HCT116 (cell line): ENCODE measurements around the gene PCDH9. TPM values are rescaled to one million over a fixed set of nuclear protein-coding genes. Genes with fewer than 3 reads are reported as not detected.

Source experiments
- ATAC-seq: fragments of 200-7000 bp; cut with Tn5 transposase; 2 replicates; pipeline ENCODE4 v1.9.1; 2020; ENCODE audit warnings: mild to moderate bottlenecking, moderate library complexity
- BruUV-seq: library from RNA; stranded (reverse); fragments of 400-500 nt; replicated peaks from 2 replicates; lab custom pipeline; 2021; lab: Mats Ljungman, UMichigan
- CTCF ChIA-PET: fragments of 300-600 bp; sonication (Branson Sonifier 250); formaldehyde crosslinking; loops from one replicate; lab custom pipeline; 2021; ENCODE audit warnings: antibody characterized with exemption; lab: Charles Lee
- POLR2A ChIA-PET: fragments of 300-600, 350-600 bp; sonication (Branson Sonifier 250); formaldehyde crosslinking; loops from one replicate; lab custom pipeline; 2021; ENCODE audit warnings: antibody characterized with exemption; lab: Charles Lee
- RAD21 ChIA-PET, 2 experiments: fragments of 300-600 bp; sonication (Branson Sonifier 250); formaldehyde crosslinking; loops; one replicate each; lab custom pipeline; 2023; ENCODE audit warnings: low total read pairs in 2 of 2; ENCODE audit not compliant: uncharacterized antibody in 2 of 2, unreplicated experiment in 2 of 2, low non-redundant PET in 1 of 2; lab: Charles Lee
- DNase-seq: peaks from one replicate; pipeline ENCODE4 v3.0.0-alpha.2; 2010; ENCODE audit warnings: low read depth, low spot score
- H2AFZ ChIP-seq: fragments of 200-600 bp; shearing (Covaris generic), sonication (generic); 2 replicates; pipeline ENCODE4 v1.6.1; 2017; ENCODE audit warnings: low read depth, mixed run types, mixed read lengths, antibody characterized with exemption, low read length; ENCODE audit not compliant: poor library complexity, severe bottlenecking
- H3K27ac ChIP-seq: 2 replicates; pipeline ENCODE4 v1.5.1; 2012; ENCODE audit warnings: low read depth, low read length
- H3K27me3 ChIP-seq: fragments of 200-600 bp; sonication (generic); 2 replicates; pipeline ENCODE4 v1.6.1; 2016; ENCODE audit warnings: mixed run types, low read length, mixed read lengths; ENCODE audit not compliant: insufficient read depth
- H3K36me3 ChIP-seq, 2 experiments: fragments of 200-500 bp in 1 of 2; fragments of 200-600 bp in 1 of 2; sonication (Bioruptor generic) in 1 of 2; sonication (generic) in 1 of 2; 2 replicates each; pipeline versions ENCODE4 v1.5.1 to v1.6.1; 2014 to 2016; ENCODE audit warnings: low read length in 2 of 2, inconsistent platforms in 1 of 2, mixed read lengths in 1 of 2, mixed run types in 1 of 2; ENCODE audit not compliant: insufficient read depth in 2 of 2, control insufficient read depth in 1 of 2
- H3K4me1 ChIP-seq, 2 experiments: fragments of 200-600 bp in 1 of 2; sonication (generic) in 1 of 2; 2 replicates each; pipeline versions ENCODE4 v1.5.1 to v1.6.1; 2012 to 2017; ENCODE audit warnings: low read length in 2 of 2, inconsistent platforms in 1 of 2, mild to moderate bottlenecking in 1 of 2, mixed read lengths in 1 of 2, mixed run types in 1 of 2, moderate library complexity in 1 of 2; ENCODE audit not compliant: insufficient read depth in 2 of 2, control insufficient read depth in 1 of 2
- H3K4me2 ChIP-seq: fragments of 200-600 bp; sonication (generic); 2 replicates; pipeline ENCODE4 v1.6.1; 2017; ENCODE audit warnings: mixed run types, low read length, mixed read lengths
- H3K4me3 ChIP-seq, 2 experiments: fragments of 200-600 bp in 1 of 2; sonication (generic) in 1 of 2; replicated peaks in 1 of 2; 2 replicates each; pipeline ENCODE4 v1.5.1; 2011 to 2016; ENCODE audit warnings: low read length in 2 of 2, control low read depth in 1 of 2, low read depth in 1 of 2, mild to moderate bottlenecking in 1 of 2, mixed read lengths in 1 of 2, mixed run types in 1 of 2
- H3K79me2 ChIP-seq: fragments of 200-600 bp; sonication (generic); 2 replicates; pipeline ENCODE4 v1.6.1; 2017; ENCODE audit warnings: mild to moderate bottlenecking, mixed run types, low read length, moderate library complexity, mixed read lengths; ENCODE audit not compliant: insufficient read depth
- H3K9ac ChIP-seq: fragments of 200-600 bp; sonication (generic); 2 replicates; pipeline ENCODE4 v1.6.1; 2016; ENCODE audit warnings: low read length, mixed read lengths
- H3K9me2 ChIP-seq: fragments of 200-600 bp; sonication (generic), shearing (Covaris generic); 2 replicates; pipeline ENCODE4 v1.6.1; 2017; ENCODE audit warnings: mixed run types, mild to moderate bottlenecking, moderate library complexity; ENCODE audit not compliant: insufficient read depth
- H3K9me3 ChIP-seq, 2 experiments: fragments of 200-500 bp in 1 of 2; fragments of 200-600 bp in 1 of 2; sonication (Bioruptor generic) in 1 of 2; sonication (generic) in 1 of 2; 2 replicates each; pipeline ENCODE4 v1.6.1; 2014 to 2017; ENCODE audit warnings: low read length in 2 of 2, mixed read lengths in 2 of 2, inconsistent platforms in 1 of 2, low read depth in 1 of 2, mild to moderate bottlenecking in 1 of 2, mixed run types in 1 of 2, moderate library complexity in 1 of 2; ENCODE audit not compliant: control insufficient read depth in 1 of 2, insufficient read depth in 1 of 2
- H4K20me1 ChIP-seq: fragments of 200-600 bp; sonication (generic), shearing (Covaris generic); 2 replicates; pipeline ENCODE4 v1.6.1; 2017; ENCODE audit warnings: mixed run types, mild to moderate bottlenecking, moderate library complexity; ENCODE audit not compliant: insufficient read depth
- CTCF ChIP-seq, 3 experiments: fragments of 200-600 bp in 1 of 3; sonication (generic) in 1 of 3; IDR thresholded peaks in 2 of 3; conservative IDR thresholded peaks in 1 of 3; 2 replicates each; pipeline ENCODE4 v1.5.1; 2012 to 2017; ENCODE audit warnings: low read depth in 2 of 3, low read length in 2 of 3, antibody characterized with exemption in 1 of 3, borderline replicate concordance in 1 of 3, control low read depth in 1 of 3, mild to moderate bottlenecking in 1 of 3, mixed read lengths in 1 of 3, mixed run types in 1 of 3, moderate library complexity in 1 of 3; ENCODE audit not compliant: insufficient read depth in 1 of 3
- EGR1 ChIP-seq: IDR thresholded peaks from 2 replicates; pipeline ENCODE4 v1.6.1; 2012; ENCODE audit warnings: low read depth
- FOSL1 ChIP-seq: IDR thresholded peaks from 2 replicates; pipeline ENCODE4 v1.6.1; 2012; ENCODE audit warnings: low read depth
- SRF ChIP-seq: IDR thresholded peaks from 2 replicates; pipeline ENCODE4 v1.6.1; 2012; ENCODE audit warnings: low read depth
- YY1 ChIP-seq: IDR thresholded peaks from 2 replicates; pipeline ENCODE4 v1.6.1; 2011; ENCODE audit warnings: low read length, low read depth, moderate library complexity, mild to moderate bottlenecking; ENCODE audit not compliant: insufficient replicate concordance; ENCODE audit errors: extremely low read depth
- intact Hi-C: fragments of 100-400 bp; cut with micrococcal nuclease; formaldehyde crosslinking; loops from 2 replicates; pipeline ENCODE4 v1.10.0; 2022
- total RNA-seq: library from RNA; stranded (reverse); gene quantifications from one replicate; pipeline ENCODE4 v1.2.1, GENCODE V29; 2021; ENCODE audit not compliant: unreplicated experiment
- TF ChIP-seq, protein P1 (sequence below): IDR thresholded peaks from 2 replicates; pipeline ENCODE4 v1.6.1; 2012
- TF ChIP-seq, protein P2 (sequence below): IDR thresholded peaks from 2 replicates; pipeline ENCODE4 v1.6.1; 2012; ENCODE audit warnings: low read depth
- TF ChIP-seq, protein P3 (sequence below): IDR thresholded peaks from 2 replicates; pipeline ENCODE4 v1.6.1; 2012

The PCDH9 gene
- total RNA-seq, 1 experiment from 2014 or later, result 0.02 TPM

GRCh38 chr13:66459634-66460033 is 770.5 kb downstream of the PCDH9 start:
- H3K9ac ChIP-seq, result no peak overlapping the region
- H3K9me3 ChIP-seq, result no peaks in the 10 kb centered on the region
- no peaks in the 10 kb centered on the region for H3K27me3 ChIP-seq
- ChIA-PET CTCF (no interaction called here), POLR2A (no interaction called here), RAD21 (no interaction called here)
- no peak overlapping the region for H3K27ac ChIP-seq
- intact Hi-C loops, result no loop called here
- DNase-seq, result no peak
- no peak overlapping the region for H3K4me3 ChIP-seq
- ATAC-seq, result no peak
- no peaks in the 10 kb centered on the region for H4K20me1 ChIP-seq
- no peak for TF ChIP-seq SRF
- TF ChIP-seq FOSL1, result no peak
- no peak for TF ChIP-seq CTCF (IDR thresholded peaks at IDR 0.05 in 2 of 3, conservative IDR thresholded peaks at IDR 0.05 in 1 of 3; ENCODE audit: borderline replicate concordance in 1 of 3, insufficient read depth in 1 of 3, low read depth in 2 of 3, low read length in 2 of 3)
- TF ChIP-seq, protein P1, sequence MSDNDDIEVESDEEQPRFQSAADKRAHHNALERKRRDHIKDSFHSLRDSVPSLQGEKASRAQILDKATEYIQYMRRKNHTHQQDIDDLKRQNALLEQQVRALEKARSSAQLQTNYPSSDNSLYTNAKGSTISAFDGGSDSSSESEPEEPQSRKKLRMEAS, result no peak
- no peak for TF ChIP-seq EGR1
- TF ChIP-seq, protein P2, sequence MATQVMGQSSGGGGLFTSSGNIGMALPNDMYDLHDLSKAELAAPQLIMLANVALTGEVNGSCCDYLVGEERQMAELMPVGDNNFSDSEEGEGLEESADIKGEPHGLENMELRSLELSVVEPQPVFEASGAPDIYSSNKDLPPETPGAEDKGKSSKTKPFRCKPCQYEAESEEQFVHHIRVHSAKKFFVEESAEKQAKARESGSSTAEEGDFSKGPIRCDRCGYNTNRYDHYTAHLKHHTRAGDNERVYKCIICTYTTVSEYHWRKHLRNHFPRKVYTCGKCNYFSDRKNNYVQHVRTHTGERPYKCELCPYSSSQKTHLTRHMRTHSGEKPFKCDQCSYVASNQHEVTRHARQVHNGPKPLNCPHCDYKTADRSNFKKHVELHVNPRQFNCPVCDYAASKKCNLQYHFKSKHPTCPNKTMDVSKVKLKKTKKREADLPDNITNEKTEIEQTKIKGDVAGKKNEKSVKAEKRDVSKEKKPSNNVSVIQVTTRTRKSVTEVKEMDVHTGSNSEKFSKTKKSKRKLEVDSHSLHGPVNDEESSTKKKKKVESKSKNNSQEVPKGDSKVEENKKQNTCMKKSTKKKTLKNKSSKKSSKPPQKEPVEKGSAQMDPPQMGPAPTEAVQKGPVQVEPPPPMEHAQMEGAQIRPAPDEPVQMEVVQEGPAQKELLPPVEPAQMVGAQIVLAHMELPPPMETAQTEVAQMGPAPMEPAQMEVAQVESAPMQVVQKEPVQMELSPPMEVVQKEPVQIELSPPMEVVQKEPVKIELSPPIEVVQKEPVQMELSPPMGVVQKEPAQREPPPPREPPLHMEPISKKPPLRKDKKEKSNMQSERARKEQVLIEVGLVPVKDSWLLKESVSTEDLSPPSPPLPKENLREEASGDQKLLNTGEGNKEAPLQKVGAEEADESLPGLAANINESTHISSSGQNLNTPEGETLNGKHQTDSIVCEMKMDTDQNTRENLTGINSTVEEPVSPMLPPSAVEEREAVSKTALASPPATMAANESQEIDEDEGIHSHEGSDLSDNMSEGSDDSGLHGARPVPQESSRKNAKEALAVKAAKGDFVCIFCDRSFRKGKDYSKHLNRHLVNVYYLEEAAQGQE, result no peak
- TF ChIP-seq YY1, result no peak
- TF ChIP-seq, protein P3, sequence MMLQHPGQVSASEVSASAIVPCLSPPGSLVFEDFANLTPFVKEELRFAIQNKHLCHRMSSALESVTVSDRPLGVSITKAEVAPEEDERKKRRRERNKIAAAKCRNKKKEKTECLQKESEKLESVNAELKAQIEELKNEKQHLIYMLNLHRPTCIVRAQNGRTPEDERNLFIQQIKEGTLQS, result no peak
- H3K79me2 ChIP-seq, result no peaks in the 10 kb centered on the region
- no TSS peak for BruUV-seq
- no peak overlapping the region for H3K4me2 ChIP-seq
- H2AFZ ChIP-seq, result no peak overlapping the region
- H3K36me3 ChIP-seq, result no peaks in the 10 kb centered on the region
- no peaks in the 10 kb centered on the region for H3K4me1 ChIP-seq
- H3K9me2 ChIP-seq, result no peaks in the 10 kb centered on the region
